GM21367 (cell line): ENCODE results near the gene SFSWAP.
A peak's percentile ranks its signal among the peaks of the same experiment; 100 is the strongest.
"Not testable (repeated sequence)": the region's sequence is repeated elsewhere in the genome, so short reads cannot be mapped to it uniquely, and the experiment has no call there.

Experiments used
- ATAC-seq: cut with Tn5 transposase; IDR thresholded peaks from one replicate; pipeline ENCODE4 v1.9.1; 2021; ENCODE audit not compliant: unreplicated experiment

SFSWAP gene

GRCh38 chr12:131679186-131679585, 31.7 kb upstream of the SFSWAP start:
- ATAC-seq: not testable (repeated sequence)

DNA sequence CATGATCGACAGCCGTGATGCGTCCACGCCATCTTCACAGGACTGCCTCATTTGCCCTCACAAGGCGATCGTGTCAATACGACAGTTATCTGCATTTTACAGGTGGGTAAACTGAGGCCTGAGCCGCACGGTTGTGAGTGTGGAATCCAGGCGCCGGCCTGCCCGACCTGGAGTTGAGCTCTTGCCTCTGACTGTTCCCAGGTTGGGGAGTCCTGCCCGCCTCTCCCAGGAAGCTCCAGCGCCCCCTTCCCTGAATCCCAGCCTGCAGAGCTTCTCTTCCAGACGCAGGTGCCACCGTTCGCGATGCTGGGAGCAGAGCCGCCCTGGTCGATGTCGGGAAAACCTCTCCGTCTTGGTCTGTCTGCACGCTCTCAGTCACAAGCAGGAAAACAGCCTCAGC, 31.1 kb upstream of the SFSWAP start:
- ATAC-seq: not testable (repeated sequence)

GRCh38 chr12:131680392-131681256, 30.3 kb upstream of the SFSWAP start:
- not testable (repeated sequence) for ATAC-seq

DNA sequence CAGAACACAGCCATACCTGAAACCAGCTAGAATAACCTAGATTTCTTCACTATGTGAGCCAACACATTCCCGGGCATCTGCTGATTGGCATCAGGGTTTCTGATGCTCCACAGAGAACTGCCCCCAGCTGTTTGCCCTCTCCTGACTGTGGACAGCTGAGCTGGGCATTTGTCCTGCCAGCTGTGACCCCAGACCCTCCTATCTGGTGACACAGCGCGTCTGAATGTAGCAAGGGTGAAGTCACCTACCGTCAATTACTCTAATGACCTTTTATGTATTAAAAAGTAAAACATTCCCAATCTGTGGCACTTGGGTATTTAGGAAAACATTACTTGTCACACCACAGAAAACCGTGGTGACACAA, 29.7 kb upstream of the SFSWAP start:
- ATAC-seq: no peak

DNA sequence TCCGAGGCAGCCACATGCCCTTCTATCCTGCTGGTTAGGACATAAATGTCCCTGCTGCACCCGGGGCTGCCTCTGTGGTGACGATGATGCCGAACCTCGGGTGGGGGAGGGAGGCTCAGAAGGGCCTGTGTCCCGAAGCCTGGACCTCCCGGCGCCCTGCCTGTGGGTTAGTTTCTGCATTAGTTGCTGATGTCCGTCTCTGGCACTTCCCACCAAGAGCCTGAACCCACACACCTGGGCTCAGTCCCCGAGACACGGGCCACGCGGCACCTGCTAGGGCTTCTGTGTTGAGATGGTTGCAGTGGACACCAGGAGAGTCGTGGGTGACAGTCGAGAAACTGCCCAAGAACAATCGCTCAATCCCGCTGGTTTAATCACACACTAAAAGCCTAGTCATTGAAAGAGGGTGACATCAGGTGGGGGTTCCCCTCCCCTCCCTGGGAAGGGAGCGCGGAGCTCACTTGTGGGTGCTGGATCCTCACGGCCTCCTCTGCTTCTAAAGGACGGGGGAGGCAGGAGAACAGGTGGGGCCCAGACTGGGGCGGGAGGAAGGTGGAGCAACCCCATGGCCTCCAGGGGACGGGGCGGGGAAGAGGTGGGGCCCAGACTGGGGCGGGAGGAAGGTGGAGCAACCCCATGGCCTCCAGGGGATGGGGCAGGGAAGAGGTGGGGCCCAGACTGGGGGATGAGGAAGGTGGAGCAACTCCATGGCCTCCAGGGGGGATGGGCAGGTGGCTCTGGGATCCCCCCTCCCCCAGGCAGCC, 29.0 kb upstream of the SFSWAP start:
- ATAC-seq: peak; percentile 100

DNA sequence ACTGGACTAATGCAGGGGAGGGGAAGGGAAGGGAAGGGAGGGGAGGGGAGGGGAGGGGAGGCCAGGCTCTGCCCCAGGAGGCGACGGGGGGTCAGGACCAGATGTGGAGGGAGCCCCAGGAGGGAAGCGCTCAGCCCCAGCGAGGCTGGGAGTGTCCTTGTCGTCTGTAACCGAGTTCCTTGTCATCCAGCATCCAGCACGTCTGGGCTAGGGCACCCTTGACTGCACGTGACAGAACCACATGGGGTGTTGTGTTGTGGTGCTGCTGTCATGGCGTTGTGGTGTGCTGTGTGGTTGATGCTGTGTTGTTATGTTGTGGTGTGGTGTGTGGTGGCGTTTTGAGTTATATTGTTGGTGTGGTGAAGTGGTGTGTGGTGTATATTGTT, 28.4 kb upstream of the SFSWAP start:
- ATAC-seq: no peak

- ATAC-seq: no peak
Observed at GRCh38 chr12:131683266-131684014, 27.4 kb upstream of the SFSWAP start.

GRCh38 chr12:131684015-131684725, 26.7 kb upstream of the SFSWAP start:
- no peak for ATAC-seq

- no peak for ATAC-seq
Observed at GRCh38 chr12:131687346-131688125, 23.4 kb upstream of the SFSWAP start.

GRCh38 chr12:131688131-131688844, 22.6 kb upstream of the SFSWAP start:
- no peak for ATAC-seq

GRCh38 chr12:131688845-131689154, 22.1 kb upstream of the SFSWAP start:
- ATAC-seq: no peak

DNA sequence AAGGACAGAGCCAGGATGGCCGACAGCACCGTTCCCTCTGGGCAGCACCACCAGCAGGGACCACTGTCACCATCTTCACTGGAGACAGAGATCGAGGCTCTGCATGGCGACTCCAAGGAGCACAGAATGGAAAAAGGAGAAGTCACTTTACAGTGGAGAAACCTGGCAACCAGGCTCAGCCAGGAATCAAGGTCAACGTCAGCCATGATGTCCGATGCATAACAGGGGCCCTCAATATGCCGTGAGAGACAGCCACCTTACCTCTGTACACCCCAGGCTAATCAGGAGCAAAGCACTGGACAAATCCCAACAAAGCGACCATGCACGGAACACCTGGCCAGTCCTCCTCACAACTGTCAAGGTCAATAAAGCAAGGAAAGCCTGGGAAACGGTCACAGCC, 20.6 kb upstream of the SFSWAP start:
- no peak for ATAC-seq

DNA sequence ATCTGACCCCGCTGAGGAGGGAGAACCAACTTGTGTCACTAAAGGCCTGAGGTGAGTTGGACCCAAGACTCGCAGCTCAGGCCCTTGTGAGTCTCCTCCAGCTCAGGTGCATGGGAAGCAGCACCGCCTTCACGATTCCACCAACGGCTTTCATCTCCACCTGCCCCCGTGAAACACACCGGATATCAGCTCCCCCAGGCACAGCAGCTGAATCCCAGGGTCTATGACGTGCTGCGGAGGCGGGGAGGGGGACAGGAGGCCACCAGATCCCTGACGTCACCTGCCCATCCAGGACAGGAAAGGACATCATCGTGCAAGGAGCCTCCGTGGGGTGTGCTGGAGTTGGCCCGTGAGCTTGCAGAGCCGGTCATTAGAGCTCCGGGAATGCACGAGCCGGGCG, 18.5 kb upstream of the SFSWAP start:
- ATAC-seq: no peak

DNA sequence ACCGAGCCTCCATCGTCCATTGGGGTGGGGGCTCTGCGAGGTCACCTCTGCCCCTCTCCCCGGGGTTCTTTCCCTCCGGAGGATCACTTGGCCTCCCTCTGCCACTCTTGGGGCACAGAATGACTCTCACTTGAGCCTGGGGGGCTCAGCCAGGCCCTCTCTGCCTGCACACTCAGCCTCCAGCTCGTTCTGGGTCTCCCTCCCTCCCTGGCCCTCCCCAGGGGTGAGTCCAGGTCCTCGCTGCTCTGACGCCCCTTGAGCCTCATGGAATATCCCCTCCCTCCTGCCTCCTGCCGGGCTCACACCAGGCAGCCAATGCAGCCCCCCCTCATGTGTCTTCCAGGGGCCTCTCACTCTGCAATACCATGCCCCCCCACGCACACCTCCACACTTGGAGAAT, 17.7 kb upstream of the SFSWAP start:
- ATAC-seq: no peak

DNA sequence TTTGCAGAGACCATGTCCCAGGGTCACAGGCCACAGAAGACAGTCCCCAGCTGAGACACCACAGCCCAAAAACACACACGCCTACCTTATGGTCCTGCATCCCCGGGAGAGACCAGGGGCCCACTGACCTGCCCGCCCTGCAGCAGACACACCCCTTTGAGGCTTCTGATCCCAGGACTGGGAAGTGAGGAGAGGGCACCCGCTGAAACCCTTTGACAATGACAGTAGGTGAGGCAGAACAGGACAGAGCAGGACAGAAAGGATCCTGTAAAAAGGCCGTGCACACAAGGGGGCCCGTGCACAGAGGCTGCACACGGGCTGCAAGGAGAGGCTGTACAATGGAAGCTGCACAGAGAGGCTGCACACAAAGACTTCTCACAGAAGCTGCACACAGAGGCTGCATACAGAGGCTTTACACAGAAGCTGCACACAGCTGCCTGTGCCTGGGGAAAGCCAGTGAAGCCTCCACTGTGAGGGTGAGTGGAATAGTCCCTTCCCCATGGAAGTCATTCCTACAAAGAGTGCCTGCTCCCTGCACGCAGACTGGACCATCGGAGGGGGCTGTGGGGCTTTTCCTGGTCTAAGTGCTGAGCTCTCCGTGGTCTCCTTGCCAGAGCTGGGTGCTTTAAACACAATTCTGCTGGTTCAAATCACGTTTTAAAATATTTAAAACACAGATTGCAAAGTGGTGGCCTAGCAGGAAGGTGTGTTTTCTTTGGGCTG, 16.6 kb upstream of the SFSWAP start:
- no peak for ATAC-seq

GRCh38 chr12:131695968-131696367, 14.9 kb upstream of the SFSWAP start:
- no peak for ATAC-seq

DNA sequence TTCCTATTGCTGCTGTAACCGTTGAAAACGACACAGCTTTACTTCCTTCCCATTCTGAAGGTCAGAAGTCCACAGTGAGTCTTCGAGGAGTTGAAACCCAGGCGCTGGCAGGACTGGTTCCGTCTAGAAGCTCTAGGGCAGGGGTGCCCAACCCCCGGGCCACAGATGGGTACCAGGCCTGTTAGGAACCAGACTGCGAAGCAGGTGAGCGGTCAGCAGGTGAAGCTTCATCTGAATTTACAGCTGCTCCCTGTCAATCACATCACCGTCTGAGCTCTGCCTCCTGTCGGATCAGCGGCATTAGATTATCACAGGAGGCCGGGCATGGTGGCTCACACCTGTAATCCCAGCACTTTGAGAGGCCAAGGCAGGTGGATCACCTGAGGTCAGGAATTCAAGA, 12.6 kb upstream of the SFSWAP start:
- ATAC-seq: no peak

DNA sequence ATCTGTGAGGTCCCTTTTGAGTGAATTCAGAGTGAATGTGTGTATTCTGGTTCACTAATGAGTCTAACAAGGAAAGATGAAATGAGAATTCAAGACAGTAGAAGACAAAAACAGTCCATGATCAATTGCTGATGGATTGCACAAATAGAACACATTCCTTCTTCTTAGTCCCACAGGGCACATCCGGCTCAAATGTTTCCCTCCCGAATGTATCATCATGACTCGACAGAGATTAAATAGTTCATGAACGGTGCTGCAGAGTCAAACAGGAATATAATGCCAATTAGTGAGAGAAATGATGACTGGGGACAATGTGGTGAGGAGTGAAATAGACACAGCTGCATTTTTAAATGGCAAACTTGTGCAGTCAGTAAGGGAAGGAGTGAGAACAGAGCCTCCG, 11.5 kb upstream of the SFSWAP start:
- ATAC-seq: no peak

GRCh38 chr12:131700271-131700670, 10.6 kb upstream of the SFSWAP start:
- ATAC-seq: no peak
